Measurements from ENCODE around the gene MCC.

Gene MCC

GRCh38 chr5:113112435-113112834, 375.8 kb downstream of the MCC start:
- ATAC-seq (replicated peaks; ENCODE audit: extremely low read depth, poor library complexity, severe bottlenecking), result no peak
- Mint-ChIP-seq H3K36me3 (ENCODE audit: insufficient read depth) (no peaks in the 10 kb centered on the region), H3K9me3 (no peaks in the 10 kb centered on the region), H3K4me3 (no peak overlapping the region), H3K27me3 (no peaks in the 10 kb centered on the region), H3K27ac (ENCODE audit: low read depth) (no peak overlapping the region), H3K4me1 (no peaks in the 10 kb centered on the region)
- DNase-seq (ENCODE audit: low spot score in 2 of 2), result no peak

- no peaks in the 10 kb centered on the region for H3K9me3 Mint-ChIP-seq
- no peaks in the 10 kb centered on the region for H3K27me3 Mint-ChIP-seq
- H3K4me3 Mint-ChIP-seq, result no peak overlapping the region
- no peaks in the 10 kb centered on the region for H3K4me1 Mint-ChIP-seq
- DNase-seq (ENCODE audit: low spot score in 2 of 2) (no peak), ATAC-seq (replicated peaks; ENCODE audit: extremely low read depth, poor library complexity, severe bottlenecking) (no peak)
- peaks cover 1% of the 10 kb centered on the region for H3K36me3 Mint-ChIP-seq (ENCODE audit: insufficient read depth)
- H3K27ac Mint-ChIP-seq (ENCODE audit: low read depth), result no peak overlapping the region
Measured at GRCh38 chr5:113110117-113110516, 378.1 kb downstream of the MCC start.

GRCh38 chr5:113109344-113109743, 378.9 kb downstream of the MCC start:
- H3K4me1 Mint-ChIP-seq, result no peaks in the 10 kb centered on the region
- H3K9me3 Mint-ChIP-seq, result no peaks in the 10 kb centered on the region
- H3K27me3 Mint-ChIP-seq, result no peaks in the 10 kb centered on the region
- no peak overlapping the region for H3K4me3 Mint-ChIP-seq
- DNase-seq (ENCODE audit: low spot score in 2 of 2) (no peak), ATAC-seq (replicated peaks; ENCODE audit: extremely low read depth, poor library complexity, severe bottlenecking) (no peak)
- peaks cover 1% of the 10 kb centered on the region for H3K36me3 Mint-ChIP-seq (ENCODE audit: insufficient read depth)
- H3K27ac Mint-ChIP-seq (ENCODE audit: low read depth), result no peak overlapping the region

GRCh38 chr5:113108485-113108884, 379.8 kb downstream of the MCC start:
- no peak for DNase-seq (ENCODE audit: low spot score in 2 of 2)
- Mint-ChIP-seq H3K27me3 (no peaks in the 10 kb centered on the region), H3K36me3 (ENCODE audit: insufficient read depth) (peaks cover 1% of the 10 kb centered on the region), H3K4me3 (no peak overlapping the region), H3K27ac (ENCODE audit: low read depth) (no peak overlapping the region), H3K9me3 (no peaks in the 10 kb centered on the region), H3K4me1 (no peaks in the 10 kb centered on the region)
- ATAC-seq (replicated peaks; ENCODE audit: extremely low read depth, poor library complexity, severe bottlenecking), result no peak

GRCh38 chr5:113106821-113107220, 381.4 kb downstream of the MCC start:
- no peaks in the 10 kb centered on the region for H3K27me3 Mint-ChIP-seq
- no peak overlapping the region for H3K4me3 Mint-ChIP-seq
- H3K36me3 Mint-ChIP-seq (ENCODE audit: insufficient read depth), result peaks cover 1% of the 10 kb centered on the region
- H3K27ac Mint-ChIP-seq (ENCODE audit: low read depth), result no peak overlapping the region
- H3K9me3 Mint-ChIP-seq, result no peaks in the 10 kb centered on the region
- no peak for ATAC-seq (replicated peaks; ENCODE audit: extremely low read depth, poor library complexity, severe bottlenecking)
- H3K4me1 Mint-ChIP-seq, result no peaks in the 10 kb centered on the region
- no peak for DNase-seq (ENCODE audit: low spot score in 2 of 2)

- H3K4me3 Mint-ChIP-seq, result no peak overlapping the region
- no peaks in the 10 kb centered on the region for H3K4me1 Mint-ChIP-seq
- no peak for ATAC-seq (replicated peaks; ENCODE audit: extremely low read depth, poor library complexity, severe bottlenecking)
- no peak overlapping the region for H3K27ac Mint-ChIP-seq (ENCODE audit: low read depth)
- no peaks in the 10 kb centered on the region for H3K9me3 Mint-ChIP-seq
- peaks cover 4% of the 10 kb centered on the region for H3K36me3 Mint-ChIP-seq (ENCODE audit: insufficient read depth)
- no peak for DNase-seq (ENCODE audit: low spot score in 2 of 2)
- no peaks in the 10 kb centered on the region for H3K27me3 Mint-ChIP-seq
Measured at GRCh38 chr5:113105693-113106280, 382.5 kb downstream of the MCC start.

- H3K36me3 Mint-ChIP-seq (ENCODE audit: insufficient read depth), result peaks cover 4% of the 10 kb centered on the region
- no peak overlapping the region for H3K4me3 Mint-ChIP-seq
- no peak for DNase-seq (ENCODE audit: low spot score in 2 of 2)
- H3K4me1 Mint-ChIP-seq, result no peaks in the 10 kb centered on the region
- H3K27me3 Mint-ChIP-seq, result no peaks in the 10 kb centered on the region
- no peak for ATAC-seq (replicated peaks; ENCODE audit: extremely low read depth, poor library complexity, severe bottlenecking)
- H3K9me3 Mint-ChIP-seq, result no peaks in the 10 kb centered on the region
- no peak overlapping the region for H3K27ac Mint-ChIP-seq (ENCODE audit: low read depth)
Measured at GRCh38 chr5:113103330-113103729, 384.9 kb downstream of the MCC start.

GRCh38 chr5:113102121-113102531, 386.1 kb downstream of the MCC start:
- Mint-ChIP-seq H3K4me1 (no peaks in the 10 kb centered on the region), H3K27ac (ENCODE audit: low read depth) (no peak overlapping the region), H3K4me3 (no peak overlapping the region), H3K27me3 (no peaks in the 10 kb centered on the region), H3K9me3 (no peaks in the 10 kb centered on the region), H3K36me3 (ENCODE audit: insufficient read depth) (peaks cover 2% of the 10 kb centered on the region)
- no peak for DNase-seq (ENCODE audit: low spot score in 2 of 2)
- no peak for ATAC-seq (replicated peaks; ENCODE audit: extremely low read depth, poor library complexity, severe bottlenecking)

- no peak for DNase-seq (ENCODE audit: low spot score in 2 of 2)
- H3K4me1 Mint-ChIP-seq, result no peaks in the 10 kb centered on the region
- peaks cover 2% of the 10 kb centered on the region for H3K36me3 Mint-ChIP-seq (ENCODE audit: insufficient read depth)
- no peak overlapping the region for H3K4me3 Mint-ChIP-seq
- no peak overlapping the region for H3K27ac Mint-ChIP-seq (ENCODE audit: low read depth)
- no peak for ATAC-seq (replicated peaks; ENCODE audit: extremely low read depth, poor library complexity, severe bottlenecking)
- no peaks in the 10 kb centered on the region for H3K27me3 Mint-ChIP-seq
- H3K9me3 Mint-ChIP-seq, result no peaks in the 10 kb centered on the region
Measured at GRCh38 chr5:113100981-113101380, 387.3 kb downstream of the MCC start.

- Mint-ChIP-seq H3K9me3 (no peaks in the 10 kb centered on the region), H3K27ac (ENCODE audit: low read depth) (no peak overlapping the region), H3K36me3 (ENCODE audit: insufficient read depth) (peaks cover 2% of the 10 kb centered on the region)
Measured at GRCh38 chr5:113099822-113100221, 388.4 kb downstream of the MCC start.

GRCh38 chr5:113098378-113098777, 389.9 kb downstream of the MCC start:
- no peak overlapping the region for H3K27ac Mint-ChIP-seq (ENCODE audit: low read depth)
- H3K9me3 Mint-ChIP-seq, result no peaks in the 10 kb centered on the region
- H3K4me3 Mint-ChIP-seq, result no peak overlapping the region
- no peak for DNase-seq (ENCODE audit: low spot score in 2 of 2)
- peaks cover 2% of the 10 kb centered on the region for H3K36me3 Mint-ChIP-seq (ENCODE audit: insufficient read depth)
- H3K27me3 Mint-ChIP-seq, result no peaks in the 10 kb centered on the region
- no peak for ATAC-seq (replicated peaks; ENCODE audit: extremely low read depth, poor library complexity, severe bottlenecking)
- H3K4me1 Mint-ChIP-seq, result no peaks in the 10 kb centered on the region

More at GRCh38 chr5:113099822-113100221, 388.4 kb downstream of the MCC start:
- Mint-ChIP-seq H3K4me1 (no peaks in the 10 kb centered on the region), H3K27me3 (no peaks in the 10 kb centered on the region), H3K4me3 (no peak overlapping the region)
- no peak for DNase-seq (ENCODE audit: low spot score in 2 of 2)
- ATAC-seq (replicated peaks; ENCODE audit: extremely low read depth, poor library complexity, severe bottlenecking), result no peak

GRCh38 chr5:113095831-113096230, 392.4 kb downstream of the MCC start:
- no peak for ATAC-seq (replicated peaks; ENCODE audit: extremely low read depth, poor library complexity, severe bottlenecking)
- Mint-ChIP-seq H3K27ac (ENCODE audit: low read depth) (no peak overlapping the region), H3K27me3 (peaks cover 4% of the 10 kb centered on the region), H3K36me3 (ENCODE audit: insufficient read depth) (no peaks in the 10 kb centered on the region), H3K4me1 (no peaks in the 10 kb centered on the region), H3K9me3 (no peaks in the 10 kb centered on the region), H3K4me3 (no peak overlapping the region)
- DNase-seq (ENCODE audit: low spot score in 2 of 2), result no peak

GRCh38 chr5:113093558-113093957, 394.7 kb downstream of the MCC start:
- Mint-ChIP-seq H3K27ac (ENCODE audit: low read depth) (no peak overlapping the region), H3K4me3 (no peak overlapping the region), H3K36me3 (ENCODE audit: insufficient read depth) (no peaks in the 10 kb centered on the region), H3K4me1 (no peaks in the 10 kb centered on the region), H3K27me3 (peaks cover 27% of the 10 kb centered on the region), H3K9me3 (no peaks in the 10 kb centered on the region)
- ATAC-seq (replicated peaks; ENCODE audit: extremely low read depth, poor library complexity, severe bottlenecking) (no peak), DNase-seq (ENCODE audit: low spot score in 2 of 2) (no peak)

GRCh38 chr5:113092683-113093082, 395.6 kb downstream of the MCC start:
- Mint-ChIP-seq H3K27me3 (peaks cover 34% of the 10 kb centered on the region), H3K27ac (ENCODE audit: low read depth) (no peak overlapping the region), H3K36me3 (ENCODE audit: insufficient read depth) (peaks cover 1% of the 10 kb centered on the region), H3K4me1 (no peaks in the 10 kb centered on the region), H3K4me3 (no peak overlapping the region), H3K9me3 (no peaks in the 10 kb centered on the region)
- ATAC-seq (replicated peaks; ENCODE audit: extremely low read depth, poor library complexity, severe bottlenecking), result no peak
- no peak for DNase-seq (ENCODE audit: low spot score in 2 of 2)

Measured in central memory CD8-positive, alpha-beta T cell (primary cell).